ENCODE results near the gene PDZRN4. TPM values are rescaled to one million over a fixed set of nuclear protein-coding genes. Genes with fewer than 3 reads are reported as not detected.
"Not testable (repeated sequence)": the region's sequence is repeated elsewhere in the genome, so short reads cannot be mapped to it uniquely, and the experiment has no call there.

The PDZRN4 gene
- total RNA-seq, 1 donor from 2014 or later = 0.75 TPM

DNA sequence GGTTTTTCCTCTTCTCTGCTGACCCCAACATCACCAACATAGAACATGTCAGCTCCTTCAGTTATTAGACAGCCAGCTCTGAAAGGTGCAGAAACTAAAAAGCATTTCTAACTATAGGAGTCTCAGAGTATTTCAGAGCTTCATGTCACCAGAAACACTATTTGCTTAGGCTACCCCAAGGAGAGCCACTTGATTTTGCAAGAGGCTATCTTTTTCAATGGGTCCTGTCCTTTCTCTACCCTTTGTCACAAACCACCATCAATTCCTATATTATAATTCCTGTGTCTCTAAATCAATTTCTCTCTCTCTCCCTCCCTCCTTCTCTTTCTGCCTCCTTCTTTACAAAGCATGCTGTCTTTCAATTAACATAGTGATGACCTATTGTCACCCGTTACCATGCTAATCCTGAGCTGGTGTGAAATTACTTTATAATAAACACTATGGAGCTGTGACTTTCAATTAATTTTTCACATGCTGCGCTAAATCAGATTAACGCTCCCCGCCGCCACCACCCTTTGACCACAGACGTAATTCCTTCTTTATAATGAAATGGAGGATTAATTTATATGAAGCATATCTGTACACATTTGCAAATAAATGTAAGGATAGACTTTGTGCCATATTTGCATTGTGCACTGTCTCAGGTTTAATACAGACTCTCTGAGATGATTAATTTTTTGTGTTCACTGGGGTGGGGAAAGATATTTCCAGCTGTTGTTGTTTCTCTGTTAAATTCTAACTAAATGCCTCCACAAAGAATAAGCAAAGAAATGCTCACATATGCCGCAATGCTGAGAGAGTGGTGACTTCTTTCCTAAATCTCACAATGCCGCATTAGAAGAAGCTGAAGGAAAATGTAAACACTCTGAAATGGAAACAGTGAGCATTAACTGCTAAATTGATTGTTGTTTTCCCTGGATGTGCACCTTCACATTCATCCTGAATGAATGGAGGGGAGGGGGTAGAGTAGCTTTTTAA lies 418.6 kb downstream of the PDZRN4 start:
- Histone ChIP-seq H3K4me3 (no peak overlapping the region), H3K27me3 (no peaks in the 10 kb centered on the region), H3K4me1 (no peaks in the 10 kb centered on the region), H3K36me3 (no peaks in the 10 kb centered on the region), H3K9me3 (no peaks in the 10 kb centered on the region), H3K27ac (no peak overlapping the region)
- intact Hi-C loops (cut with DNase I) = no loop called here
- TF ChIP-seq, protein P1, sequence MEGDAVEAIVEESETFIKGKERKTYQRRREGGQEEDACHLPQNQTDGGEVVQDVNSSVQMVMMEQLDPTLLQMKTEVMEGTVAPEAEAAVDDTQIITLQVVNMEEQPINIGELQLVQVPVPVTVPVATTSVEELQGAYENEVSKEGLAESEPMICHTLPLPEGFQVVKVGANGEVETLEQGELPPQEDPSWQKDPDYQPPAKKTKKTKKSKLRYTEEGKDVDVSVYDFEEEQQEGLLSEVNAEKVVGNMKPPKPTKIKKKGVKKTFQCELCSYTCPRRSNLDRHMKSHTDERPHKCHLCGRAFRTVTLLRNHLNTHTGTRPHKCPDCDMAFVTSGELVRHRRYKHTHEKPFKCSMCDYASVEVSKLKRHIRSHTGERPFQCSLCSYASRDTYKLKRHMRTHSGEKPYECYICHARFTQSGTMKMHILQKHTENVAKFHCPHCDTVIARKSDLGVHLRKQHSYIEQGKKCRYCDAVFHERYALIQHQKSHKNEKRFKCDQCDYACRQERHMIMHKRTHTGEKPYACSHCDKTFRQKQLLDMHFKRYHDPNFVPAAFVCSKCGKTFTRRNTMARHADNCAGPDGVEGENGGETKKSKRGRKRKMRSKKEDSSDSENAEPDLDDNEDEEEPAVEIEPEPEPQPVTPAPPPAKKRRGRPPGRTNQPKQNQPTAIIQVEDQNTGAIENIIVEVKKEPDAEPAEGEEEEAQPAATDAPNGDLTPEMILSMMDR (IDR thresholded peaks at IDR 0.05) = no peak
- DNase-seq (no peak), ATAC-seq (no peak)

DNA sequence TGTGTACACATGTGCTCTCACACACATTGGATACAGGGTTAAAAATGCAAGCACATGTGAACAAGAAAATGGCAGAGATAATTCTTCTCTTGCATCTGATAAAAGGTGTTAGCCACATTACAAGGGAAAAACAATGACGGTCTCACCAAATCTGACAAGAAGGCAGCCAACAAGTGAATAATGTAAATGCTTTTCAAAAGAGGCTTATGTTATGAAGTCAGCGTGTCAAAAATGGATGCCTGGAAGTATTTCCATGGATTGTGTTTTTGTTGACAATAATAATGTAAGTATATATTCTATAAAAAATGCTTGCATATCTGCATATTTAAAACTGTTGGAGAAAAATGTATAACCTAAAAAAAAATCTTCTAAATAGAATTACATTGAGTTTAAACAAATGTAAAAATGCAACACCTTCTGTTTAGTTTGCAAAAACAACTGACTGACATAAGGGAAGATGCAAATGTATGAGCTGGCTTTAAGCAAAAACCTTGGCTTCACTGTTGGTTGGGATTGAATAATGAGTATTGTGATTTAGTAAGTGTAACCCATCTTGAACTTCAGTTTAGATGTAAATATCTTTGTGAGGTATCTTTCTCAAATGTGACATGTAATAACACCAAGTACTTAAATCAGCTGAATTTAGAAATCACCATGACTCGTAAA lies 424.9 kb downstream of the PDZRN4 start:
- ATAC-seq = no peak
- Histone ChIP-seq H3K27me3 (no peaks in the 10 kb centered on the region), H3K4me3 (no peak overlapping the region), H3K4me1 (no peaks in the 10 kb centered on the region), H3K9me3 (no peaks in the 10 kb centered on the region), H3K27ac (no peak overlapping the region), H3K36me3 (no peaks in the 10 kb centered on the region)
- no peak for DNase-seq
- intact Hi-C loops (cut with DNase I) = no loop called here
- TF ChIP-seq, protein P1 (IDR thresholded peaks at IDR 0.05) = no peak

DNA sequence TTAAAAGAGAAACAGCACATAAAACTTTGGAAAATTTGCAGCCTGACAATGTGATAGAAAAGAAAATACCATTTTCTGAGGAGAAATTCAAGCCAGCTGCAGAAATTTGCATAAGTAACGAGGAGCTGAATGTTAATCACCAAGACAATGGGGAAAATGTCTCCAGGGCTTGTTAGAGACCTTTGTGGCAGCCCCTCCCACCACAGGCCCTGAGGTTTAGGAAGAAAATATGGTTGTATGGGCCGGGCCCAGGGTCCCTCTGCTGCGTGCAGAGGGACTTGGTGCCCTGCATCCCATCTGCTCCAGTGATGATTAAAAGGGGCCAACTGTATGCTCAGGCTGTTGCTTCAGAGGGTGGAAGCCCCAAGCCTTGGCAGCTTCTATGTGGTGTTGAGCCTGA lies 427.1 kb downstream of the PDZRN4 start:
- intact Hi-C loops (cut with DNase I); H3K27ac ChIP-seq; H3K36me3 ChIP-seq; DNase-seq; H3K9me3 ChIP-seq; H3K27me3 ChIP-seq; H3K4me1 ChIP-seq; H3K4me3 ChIP-seq; ATAC-seq: not testable (repeated sequence)

DNA sequence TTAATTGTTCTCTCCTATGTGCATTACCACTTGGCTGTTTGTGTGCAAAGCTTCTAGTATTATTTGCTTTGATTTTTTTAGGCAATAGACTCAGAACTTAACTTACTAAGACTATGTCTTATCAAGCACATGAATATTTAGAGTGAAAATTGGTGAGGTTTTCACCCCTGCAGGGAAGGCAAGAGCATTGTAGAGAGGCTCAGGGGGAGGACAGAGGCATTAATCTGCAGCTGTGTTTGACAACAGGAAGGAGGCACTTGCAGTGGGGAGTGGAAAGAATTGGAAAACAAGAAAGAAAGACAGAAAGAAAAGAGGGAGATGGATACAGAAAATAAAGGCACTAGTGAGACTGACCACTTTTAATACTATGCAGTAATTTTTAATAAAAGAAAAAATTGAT lies 431.6 kb downstream of the PDZRN4 start:
- H3K4me3 ChIP-seq = no peak overlapping the region
- DNase-seq (no peak), ATAC-seq (no peak)
- intact Hi-C loops (cut with DNase I) = no loop called here
- no peaks in the 10 kb centered on the region for H3K27me3 ChIP-seq
- no peak overlapping the region for H3K27ac ChIP-seq
- TF ChIP-seq, protein P1 (IDR thresholded peaks at IDR 0.05) = no peak
- no peaks in the 10 kb centered on the region for H3K9me3 ChIP-seq
- H3K36me3 ChIP-seq = no peaks in the 10 kb centered on the region
- no peaks in the 10 kb centered on the region for H3K4me1 ChIP-seq

DNA sequence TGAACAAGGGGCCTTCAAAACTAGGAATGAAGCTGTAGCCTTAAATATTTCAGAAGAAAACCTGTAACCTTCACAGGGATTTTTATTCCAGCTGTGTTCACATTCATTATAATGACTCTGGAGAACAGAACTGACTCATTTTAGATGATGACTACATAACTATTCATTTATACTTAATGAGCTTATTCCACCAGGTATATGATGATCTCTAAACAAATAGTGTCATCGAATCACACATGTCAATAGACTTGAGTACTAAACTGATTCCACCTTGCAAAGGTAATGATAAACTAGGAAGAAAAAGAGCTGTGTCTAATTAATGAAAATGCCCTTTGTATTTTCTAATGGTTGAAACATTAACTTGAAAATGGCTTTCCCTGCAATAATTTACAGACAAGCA lies 433.2 kb downstream of the PDZRN4 start:
- no peak for ATAC-seq
- DNase-seq = no peak
- Histone ChIP-seq H3K4me3 (no peak overlapping the region), H3K27ac (no peak overlapping the region), H3K4me1 (no peaks in the 10 kb centered on the region), H3K27me3 (no peaks in the 10 kb centered on the region), H3K36me3 (no peaks in the 10 kb centered on the region), H3K9me3 (no peaks in the 10 kb centered on the region)
- intact Hi-C loops (cut with DNase I) = no loop called here
- TF ChIP-seq, protein P1 (IDR thresholded peaks at IDR 0.05) = no peak
